Prostate gland (tissue), 2 donors: Measurements from ENCODE around the gene LDAH.

ENCODE experiments used
- CTCF ChIP-seq, 4 experiments: fragments of 200-600 bp in 2 of 4; fragments of 450-650 bp in 2 of 4; sonication (generic) in 2 of 4; IDR thresholded peaks; 1 replicate in 3 of 4; 2 replicates in 1 of 4; pipeline ENCODE4 v1.5.1; 2016 to 2019; ENCODE audit warnings: antibody characterized with exemption in 4 of 4, mild to moderate bottlenecking in 2 of 4, moderate library complexity in 2 of 4
- POLR2A ChIP-seq: fragments of 450-650 bp; IDR thresholded peaks from one replicate; pipeline ENCODE4 v1.6.1; 2016; ENCODE audit warnings: antibody characterized with exemption, mild to moderate bottlenecking
- POLR2AphosphoS5 ChIP-seq: sonication (generic); formaldehyde crosslinking; IDR thresholded peaks from one replicate; pipeline ENCODE4 v1.6.1; 2017; ENCODE audit warnings: antibody characterized with exemption

DNA sequence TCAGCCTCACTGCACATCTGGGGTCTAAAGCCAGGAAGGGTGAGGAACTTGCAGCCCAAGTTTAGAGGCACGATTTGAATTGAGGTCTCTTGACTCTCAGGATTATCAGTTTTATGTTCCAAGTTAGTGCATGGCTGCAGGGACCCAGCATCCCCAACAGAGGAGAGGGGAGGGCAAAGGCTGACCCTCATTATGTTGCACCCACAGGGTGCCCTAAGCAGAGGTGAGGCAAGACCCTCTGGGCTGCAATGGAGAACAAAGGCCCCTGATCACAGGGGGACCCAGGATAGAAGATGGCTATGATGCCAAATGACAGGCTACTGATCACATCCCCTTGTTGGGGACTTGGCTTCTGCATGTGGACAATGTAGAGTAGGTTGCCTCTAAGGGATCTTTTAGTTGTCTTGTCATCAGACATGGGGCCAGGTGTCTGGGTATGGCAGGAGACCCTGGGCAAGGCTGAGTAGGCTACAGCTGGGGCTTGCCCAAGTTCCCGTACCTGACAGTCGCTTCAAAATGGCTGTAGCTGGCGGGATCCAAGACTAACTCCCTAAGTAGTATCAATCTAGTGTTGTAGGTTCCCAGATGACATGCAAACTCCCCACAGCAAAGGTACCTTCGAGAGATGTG lies 160.5 kb downstream of the LDAH start:
- TF ChIP-seq CTCF (IDR thresholded peaks at IDR 0.05) = no peak
- TF ChIP-seq POLR2A = no peak
- TF ChIP-seq POLR2AphosphoS5 = no peak
